ENCODE results near the gene BICC1.

DNA sequence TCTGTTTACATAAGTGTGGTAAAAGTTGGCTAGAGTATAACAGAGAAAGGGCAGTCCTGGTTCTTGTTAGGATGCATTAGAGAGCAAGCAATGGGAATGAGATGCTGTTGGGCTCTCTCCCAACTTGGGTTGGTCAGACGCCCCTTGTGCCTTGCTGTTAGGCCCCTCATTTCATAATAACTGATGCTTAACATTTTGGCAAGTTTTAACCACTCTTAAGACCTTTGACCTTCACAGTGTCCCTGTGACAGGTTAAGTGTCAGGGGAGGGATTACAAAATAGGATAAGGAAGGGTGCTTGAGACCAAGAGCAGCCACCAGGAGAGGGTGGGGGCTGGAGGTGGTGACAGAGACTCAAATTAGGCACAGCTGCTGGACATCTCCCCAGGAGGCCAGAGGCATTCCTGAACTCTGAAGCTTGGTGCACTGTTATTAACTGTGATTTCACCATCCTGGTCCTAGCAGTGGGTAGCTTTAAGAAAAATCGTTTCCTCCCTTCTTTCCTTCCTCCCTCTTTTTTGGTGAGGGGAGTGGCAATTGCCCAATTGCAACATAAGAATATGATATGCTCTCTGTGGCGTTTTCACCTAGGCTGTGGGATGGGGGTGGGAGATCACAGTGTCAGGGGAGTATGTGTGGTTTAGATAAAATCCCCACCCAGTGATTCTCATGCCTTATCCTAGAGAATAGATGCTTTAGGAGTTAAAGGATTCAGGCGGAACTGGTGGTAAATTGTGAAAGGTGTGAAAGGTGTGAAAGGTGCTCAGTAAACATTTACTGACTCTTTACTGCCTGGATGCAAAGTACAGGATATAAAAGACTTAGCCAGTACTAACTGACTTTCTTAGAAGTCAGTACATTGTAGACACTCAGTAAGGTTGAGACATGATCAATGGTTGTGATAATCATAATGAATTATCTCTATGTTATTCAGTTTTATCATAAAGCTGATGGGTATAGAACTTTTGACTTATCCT lies 270.5 kb downstream of the BICC1 start:
- TF ChIP-seq, protein P1, sequence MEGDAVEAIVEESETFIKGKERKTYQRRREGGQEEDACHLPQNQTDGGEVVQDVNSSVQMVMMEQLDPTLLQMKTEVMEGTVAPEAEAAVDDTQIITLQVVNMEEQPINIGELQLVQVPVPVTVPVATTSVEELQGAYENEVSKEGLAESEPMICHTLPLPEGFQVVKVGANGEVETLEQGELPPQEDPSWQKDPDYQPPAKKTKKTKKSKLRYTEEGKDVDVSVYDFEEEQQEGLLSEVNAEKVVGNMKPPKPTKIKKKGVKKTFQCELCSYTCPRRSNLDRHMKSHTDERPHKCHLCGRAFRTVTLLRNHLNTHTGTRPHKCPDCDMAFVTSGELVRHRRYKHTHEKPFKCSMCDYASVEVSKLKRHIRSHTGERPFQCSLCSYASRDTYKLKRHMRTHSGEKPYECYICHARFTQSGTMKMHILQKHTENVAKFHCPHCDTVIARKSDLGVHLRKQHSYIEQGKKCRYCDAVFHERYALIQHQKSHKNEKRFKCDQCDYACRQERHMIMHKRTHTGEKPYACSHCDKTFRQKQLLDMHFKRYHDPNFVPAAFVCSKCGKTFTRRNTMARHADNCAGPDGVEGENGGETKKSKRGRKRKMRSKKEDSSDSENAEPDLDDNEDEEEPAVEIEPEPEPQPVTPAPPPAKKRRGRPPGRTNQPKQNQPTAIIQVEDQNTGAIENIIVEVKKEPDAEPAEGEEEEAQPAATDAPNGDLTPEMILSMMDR (IDR thresholded peaks at IDR 0.05; ENCODE audit: low read depth, low read length): no peak
- TF ChIP-seq POLR2A (IDR thresholded peaks at IDR 0.05; ENCODE audit: extremely low read depth, insufficient read length): no peak
- TF ChIP-seq, protein P2, sequence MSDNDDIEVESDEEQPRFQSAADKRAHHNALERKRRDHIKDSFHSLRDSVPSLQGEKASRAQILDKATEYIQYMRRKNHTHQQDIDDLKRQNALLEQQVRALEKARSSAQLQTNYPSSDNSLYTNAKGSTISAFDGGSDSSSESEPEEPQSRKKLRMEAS (IDR thresholded peaks at IDR 0.05; ENCODE audit: low read depth, low read length): no peak
